Omental fat pad (tissue), 4 donors: Measurements from ENCODE around the gene EIF5A. TPM values are rescaled to one million over a fixed set of nuclear protein-coding genes. Genes with fewer than 3 reads are reported as not detected.

Experiments used
- ATAC-seq: fragments of 150-250 bp; one replicate; pipeline ENCODE4 v1.9.1; 2016; ENCODE audit warnings: mild to moderate bottlenecking, moderate library complexity; ENCODE audit not compliant: low FRiP score
- DNase-seq: peaks from one replicate; pipeline ENCODE4 v3.0.0-alpha.2; 2019; ENCODE audit warnings: low spot score
- total RNA-seq, 4 donors: library from RNA; depleted of rRNA; stranded (reverse); fragments of >200 nt; gene quantifications; one replicate each; pipeline ENCODE4 v1.1.0, GENCODE V29; 2016
- TF ChIP-seq, protein P1 (sequence below), 3 donors: fragments of 450-650 bp; IDR thresholded peaks; one replicate each; pipeline ENCODE4 v1.5.1; 2016 to 2017; ENCODE audit warnings: antibody characterized with exemption in 3 of 3, mild to moderate bottlenecking in 3 of 3, moderate library complexity in 2 of 3

Gene EIF5A
- total RNA-seq, 4 donors from 2014 or later = 127 to 408 (median 282) TPM

DNA sequence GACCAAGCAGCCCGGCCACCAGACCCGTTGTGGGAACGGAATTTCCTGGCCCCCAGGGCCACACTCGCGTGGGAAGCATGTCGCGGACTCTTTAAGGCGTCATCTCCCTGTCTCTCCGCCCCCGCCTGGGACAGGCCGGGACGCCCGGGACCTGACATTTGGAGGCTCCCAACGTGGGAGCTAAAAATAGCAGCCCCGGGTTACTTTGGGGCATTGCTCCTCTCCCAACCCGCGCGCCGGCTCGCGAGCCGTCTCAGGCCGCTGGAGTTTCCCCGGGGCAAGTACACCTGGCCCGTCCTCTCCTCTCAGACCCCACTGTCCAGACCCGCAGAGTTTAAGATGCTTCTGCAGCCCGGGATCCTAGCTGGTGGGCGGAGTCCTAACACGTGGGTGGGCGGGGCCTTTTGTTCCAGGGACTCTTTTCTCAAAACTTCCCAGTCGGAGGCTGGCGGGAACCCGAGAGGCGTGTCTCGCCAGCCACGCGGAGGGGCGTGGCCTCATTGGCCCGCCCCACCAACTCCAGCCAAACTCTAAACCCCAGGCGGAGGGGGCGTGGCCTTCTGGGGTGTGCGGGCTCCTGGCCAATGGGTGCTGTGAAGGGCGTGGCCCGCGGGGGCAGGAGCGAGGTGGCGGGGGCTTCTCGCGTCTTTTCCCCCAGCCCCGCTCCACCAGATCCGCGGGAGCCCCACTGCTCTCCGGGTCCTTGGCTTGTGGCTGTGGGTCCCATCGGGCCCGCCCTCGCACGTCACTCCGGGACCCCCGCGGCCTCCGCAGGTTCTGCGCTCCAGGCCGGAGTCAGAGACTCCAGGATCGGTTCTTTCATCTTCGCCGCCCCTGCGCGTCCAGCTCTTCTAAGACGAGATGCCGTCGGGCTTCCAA lies 26.1 kb upstream of the EIF5A start, which contains the start of gene SLC2A4:
TSS of gene SLC2A4 (plus strand) at position 645 of the 879 bp plus-strand sequence. CDS start at position 862, 217 bp downstream.
- TF ChIP-seq, protein P1, sequence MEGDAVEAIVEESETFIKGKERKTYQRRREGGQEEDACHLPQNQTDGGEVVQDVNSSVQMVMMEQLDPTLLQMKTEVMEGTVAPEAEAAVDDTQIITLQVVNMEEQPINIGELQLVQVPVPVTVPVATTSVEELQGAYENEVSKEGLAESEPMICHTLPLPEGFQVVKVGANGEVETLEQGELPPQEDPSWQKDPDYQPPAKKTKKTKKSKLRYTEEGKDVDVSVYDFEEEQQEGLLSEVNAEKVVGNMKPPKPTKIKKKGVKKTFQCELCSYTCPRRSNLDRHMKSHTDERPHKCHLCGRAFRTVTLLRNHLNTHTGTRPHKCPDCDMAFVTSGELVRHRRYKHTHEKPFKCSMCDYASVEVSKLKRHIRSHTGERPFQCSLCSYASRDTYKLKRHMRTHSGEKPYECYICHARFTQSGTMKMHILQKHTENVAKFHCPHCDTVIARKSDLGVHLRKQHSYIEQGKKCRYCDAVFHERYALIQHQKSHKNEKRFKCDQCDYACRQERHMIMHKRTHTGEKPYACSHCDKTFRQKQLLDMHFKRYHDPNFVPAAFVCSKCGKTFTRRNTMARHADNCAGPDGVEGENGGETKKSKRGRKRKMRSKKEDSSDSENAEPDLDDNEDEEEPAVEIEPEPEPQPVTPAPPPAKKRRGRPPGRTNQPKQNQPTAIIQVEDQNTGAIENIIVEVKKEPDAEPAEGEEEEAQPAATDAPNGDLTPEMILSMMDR (IDR thresholded peaks at IDR 0.05) = no peak
- peak; percentile 90 for ATAC-seq
- DNase-seq = peak; percentile 90

DNA sequence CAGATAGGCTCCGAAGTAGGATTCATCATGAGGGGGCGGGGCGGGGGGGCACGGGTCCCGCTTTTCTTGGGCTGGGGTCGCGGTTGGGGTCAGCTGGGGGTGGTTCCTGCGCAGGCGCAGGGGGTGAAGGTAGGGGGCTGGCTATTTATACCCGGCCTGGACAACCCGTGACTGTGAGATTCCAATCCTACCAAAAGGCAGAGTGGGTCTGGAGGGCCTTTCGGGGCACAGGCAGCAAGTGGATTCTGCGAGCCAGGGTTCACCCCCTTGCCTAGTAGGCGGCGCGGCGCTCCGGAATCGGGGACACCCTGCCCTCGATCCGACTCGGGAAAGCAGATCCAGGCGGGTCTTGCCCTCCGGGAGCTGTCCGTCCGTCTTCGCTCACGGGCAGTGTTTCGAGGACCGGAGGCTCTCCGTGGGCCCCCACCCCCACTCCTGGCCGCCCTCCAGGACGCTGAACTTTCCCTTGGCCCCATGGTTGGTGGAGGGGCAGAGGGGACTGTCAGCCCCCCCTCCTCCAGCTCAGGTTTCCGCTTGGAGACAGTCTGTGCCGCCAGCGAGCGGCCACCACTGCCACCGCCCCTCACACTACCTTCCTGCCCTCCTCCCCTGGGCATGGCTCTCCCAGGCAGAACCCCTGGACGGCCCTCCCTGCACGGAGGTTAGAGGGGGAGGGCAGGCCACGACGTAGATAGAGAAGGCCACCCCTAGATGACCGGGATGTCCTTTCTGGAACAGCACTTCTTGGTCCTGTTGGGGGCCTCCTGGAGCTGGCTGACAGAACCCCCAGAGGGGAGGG lies 25.3 kb upstream of the EIF5A start:
- DNase-seq = no peak
- TF ChIP-seq, protein P1 (IDR thresholded peaks at IDR 0.05) = no peak
- no peak for ATAC-seq

DNA sequence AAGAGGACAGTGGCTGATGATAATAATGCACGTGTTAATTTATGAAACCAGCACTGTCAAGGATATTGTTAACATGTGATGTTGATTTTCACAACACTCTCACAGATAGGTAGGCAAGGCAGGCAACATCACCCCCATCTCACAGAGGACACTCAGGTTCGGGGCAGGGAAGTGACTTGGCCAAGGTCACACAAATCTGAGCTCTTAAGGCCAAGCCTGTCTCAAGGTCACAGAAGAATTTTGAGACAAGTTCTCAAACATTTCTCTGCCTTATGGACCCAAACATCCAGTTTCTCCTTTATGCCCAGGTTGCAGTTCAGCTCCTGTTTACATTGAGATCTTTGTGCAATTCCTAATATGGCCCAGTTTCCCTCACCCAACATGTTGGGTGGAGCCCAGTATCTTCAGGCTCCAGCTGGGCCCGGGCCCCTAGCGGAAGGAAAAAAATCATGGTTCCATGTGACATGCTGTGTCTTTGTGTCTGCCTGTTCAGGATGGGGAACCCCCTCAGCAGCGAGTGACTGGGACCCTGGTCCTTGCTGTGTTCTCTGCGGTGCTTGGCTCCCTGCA lies 24.6 kb upstream of the EIF5A start:
- no peak for DNase-seq
- TF ChIP-seq, protein P1 (IDR thresholded peaks at IDR 0.05) = no peak
- no peak for ATAC-seq

DNA sequence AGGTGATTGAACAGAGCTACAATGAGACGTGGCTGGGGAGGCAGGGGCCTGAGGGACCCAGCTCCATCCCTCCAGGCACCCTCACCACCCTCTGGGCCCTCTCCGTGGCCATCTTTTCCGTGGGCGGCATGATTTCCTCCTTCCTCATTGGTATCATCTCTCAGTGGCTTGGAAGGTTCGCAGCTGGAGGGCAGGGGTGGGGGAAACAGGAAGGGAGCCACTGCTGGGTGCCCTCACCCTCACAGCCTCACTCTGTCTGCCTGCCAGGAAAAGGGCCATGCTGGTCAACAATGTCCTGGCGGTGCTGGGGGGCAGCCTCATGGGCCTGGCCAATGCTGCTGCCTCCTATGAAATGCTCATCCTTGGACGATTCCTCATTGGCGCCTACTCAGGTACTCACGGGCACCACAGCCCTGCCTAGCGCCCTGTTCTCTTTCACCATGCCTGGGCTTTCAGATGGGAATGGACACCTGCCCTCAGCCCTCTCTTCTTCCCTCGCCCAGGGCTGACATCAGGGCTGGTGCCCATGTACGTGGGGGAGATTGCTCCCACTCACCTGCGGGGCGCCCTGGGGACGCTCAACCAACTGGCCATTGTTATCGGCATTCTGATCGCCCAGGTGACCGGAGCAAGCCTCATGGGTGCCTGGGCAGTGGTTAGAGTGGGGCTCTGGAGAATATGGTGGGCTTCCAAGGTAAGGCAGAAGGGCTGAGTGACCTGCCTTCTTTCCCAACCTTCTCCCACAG lies 23.8 kb upstream of the EIF5A start:
- TF ChIP-seq, protein P1 (IDR thresholded peaks at IDR 0.05) = no peak
- DNase-seq = no peak
- ATAC-seq = no peak

DNA sequence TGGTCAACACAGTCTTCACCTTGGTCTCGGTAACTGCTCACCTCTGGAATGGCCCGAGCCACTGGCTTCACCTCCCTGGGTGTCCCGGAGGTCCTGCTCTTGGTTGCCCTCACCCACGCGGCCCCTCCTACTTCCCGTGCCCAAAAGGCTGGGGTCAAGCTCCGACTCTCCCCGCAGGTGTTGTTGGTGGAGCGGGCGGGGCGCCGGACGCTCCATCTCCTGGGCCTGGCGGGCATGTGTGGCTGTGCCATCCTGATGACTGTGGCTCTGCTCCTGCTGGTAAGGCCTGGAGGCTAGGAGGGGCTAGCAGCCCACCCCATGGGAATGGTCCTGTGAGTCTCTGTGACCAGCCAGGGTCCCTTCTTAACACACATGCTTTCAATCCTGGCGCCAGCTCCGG lies 22.5 kb upstream of the EIF5A start:
- DNase-seq = no peak
- ATAC-seq = no peak
- TF ChIP-seq, protein P1 (IDR thresholded peaks at IDR 0.05) = no peak

DNA sequence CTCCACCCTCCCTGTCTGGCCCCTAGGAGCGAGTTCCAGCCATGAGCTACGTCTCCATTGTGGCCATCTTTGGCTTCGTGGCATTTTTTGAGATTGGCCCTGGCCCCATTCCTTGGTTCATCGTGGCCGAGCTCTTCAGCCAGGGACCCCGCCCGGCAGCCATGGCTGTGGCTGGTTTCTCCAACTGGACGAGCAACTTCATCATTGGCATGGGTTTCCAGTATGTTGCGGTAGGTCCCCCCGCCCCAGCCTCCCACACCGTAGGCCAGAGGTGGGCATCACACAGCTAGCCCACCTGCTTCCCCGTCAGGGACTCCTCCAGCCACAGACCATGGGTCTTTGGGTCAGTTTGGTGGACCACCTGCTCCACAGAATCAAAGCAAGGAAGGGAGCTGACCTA lies 21.7 kb upstream of the EIF5A start:
- TF ChIP-seq, protein P1 (IDR thresholded peaks at IDR 0.05) = no peak
- DNase-seq (no peak), ATAC-seq (no peak)
